K562 (cell line): ENCODE measurements around the gene GCNT2. TPM values are rescaled to one million over a fixed set of nuclear protein-coding genes. Genes with fewer than 3 reads are reported as not detected.

Experiments used
- ATF1 ChIP-seq, 2 experiments: fragments of 450-650 bp in 1 of 2; IDR thresholded peaks; 2 replicates each; pipeline ENCODE4 v1.6.1; 2016; ENCODE audit warnings: missing compliant biosample characterization in 1 of 2, missing genetic modification characterization in 1 of 2
- ETV5 ChIP-seq: sonication (generic); formaldehyde crosslinking; IDR thresholded peaks from 2 replicates; pipeline ENCODE4 v1.4.0; 2020; ENCODE audit warnings: low read depth, mild to moderate bottlenecking, missing genetic modification reagents
- JUND ChIP-seq, 2 experiments: IDR thresholded peaks; 2 replicates in 1 of 2; 3 replicates in 1 of 2; pipeline ENCODE4 v1.6.1; 2011; ENCODE audit warnings: borderline replicate concordance in 2 of 2, low read depth in 2 of 2, low read length in 2 of 2, improper control_type of control experiment in 1 of 2, missing biosample characterization in 1 of 2, missing genetic modification characterization in 1 of 2, missing genetic modification reagents in 1 of 2
- KLF16 ChIP-seq: IDR thresholded peaks from 2 replicates; pipeline ENCODE4 v1.6.1; 2016; ENCODE audit warnings: antibody characterized with exemption
- NR2C1 ChIP-seq, 2 experiments: fragments of 450-650 bp; IDR thresholded peaks; 2 replicates each; pipeline ENCODE4 v1.6.1; 2017; ENCODE audit warnings: mild to moderate bottlenecking in 2 of 2, antibody characterized with exemption in 1 of 2, inconsistent platforms in 1 of 2, missing compliant biosample characterization in 1 of 2, missing genetic modification characterization in 1 of 2
- RB1 ChIP-seq: fragments of 450-650 bp; IDR thresholded peaks from 2 replicates; pipeline ENCODE4 v1.6.1; 2017; ENCODE audit warnings: low read depth, mild to moderate bottlenecking
- TRIM24 ChIP-seq, 2 experiments: fragments of 450-650 bp; IDR thresholded peaks; 2 replicates each; pipeline ENCODE4 v1.6.1; 2016
- ZFP36 ChIP-seq: fragments of 150-350 bp; IDR thresholded peaks from 2 replicates; pipeline ENCODE4 v1.6.1; 2018; ENCODE audit warnings: low read length, low read depth; ENCODE audit not compliant: partially characterized antibody
- ZNF354B ChIP-seq: fragments of 250-450 bp; sonication (Bioruptor Pico); IDR thresholded peaks from 2 replicates; pipeline ENCODE4 v1.4.0; 2020
- polyA plus RNA-seq, 8 experiments: library from polyadenylated mRNA; depleted of rRNA in 4 of 8; stranded (reverse) in 5 of 8; unstranded in 3 of 8; fragments of >200 nt; fragmentation: Nextera tagmentation in 2 of 8; fragmentation: Illumina TruSeq in 1 of 8; extraction: Ambion mirVana in 2 of 8; extraction: Trizol in 1 of 8; gene quantifications; 2 replicates each; pipeline versions ENCODE4 v1.2.1 to v1.2.3, GENCODE V29; 2011 to 2014; ENCODE audit warnings: inconsistent platforms in 1 of 8, missing spikeins in 1 of 8
- total RNA-seq, 7 experiments: library from RNA; depleted of rRNA in 6 of 7; stranded (reverse); fragments of >200 nt in 6 of 7; fragmentation: Illumina TruSeq in 2 of 7; extraction: Trizol in 2 of 7; gene quantifications; 2 replicates each; pipeline versions ENCODE4 v1.2.1 to v1.2.3, GENCODE V29; 2011 to 2021; ENCODE audit warnings: low replicate concordance in 1 of 7
- TF ChIP-seq, protein P1 (sequence below): fragments of 450-650 bp; IDR thresholded peaks from 2 replicates; pipeline ENCODE4 v1.6.1; 2018; ENCODE audit warnings: mild to moderate bottlenecking, low read depth; ENCODE audit not compliant: partially characterized antibody
- TF ChIP-seq, protein P2 (sequence below): fragments of 450-650 bp; IDR thresholded peaks from 2 replicates; pipeline ENCODE4 v1.7.1; 2018; ENCODE audit warnings: mild to moderate bottlenecking, low read depth; ENCODE audit not compliant: partially characterized antibody
- TF ChIP-seq, protein P3 (sequence below): fragments of 250-450 bp; sonication (Bioruptor Pico); IDR thresholded peaks from 2 replicates; pipeline ENCODE4 v1.5.0; 2021
- TF ChIP-seq, protein P4 (sequence below): fragments of 250-450 bp; sonication (Bioruptor Pico); IDR thresholded peaks from 2 replicates; pipeline ENCODE4 v1.8.0; 2022; ENCODE audit warnings: inconsistent platforms
- TF ChIP-seq, protein P5 (sequence below): fragments of 250-450 bp; sonication (Bioruptor Pico); IDR thresholded peaks from 2 replicates; pipeline ENCODE4 v1.5.0; 2021; ENCODE audit warnings: mild to moderate bottlenecking, moderate library complexity

The GCNT2 gene
- total and polyA plus RNA-seq, 9 of the 15 experiments (the other 6 are each of a cell fraction or from before 2014, with no cell fraction given): 0.78 to 2.6 (median 1.6) TPM

DNA sequence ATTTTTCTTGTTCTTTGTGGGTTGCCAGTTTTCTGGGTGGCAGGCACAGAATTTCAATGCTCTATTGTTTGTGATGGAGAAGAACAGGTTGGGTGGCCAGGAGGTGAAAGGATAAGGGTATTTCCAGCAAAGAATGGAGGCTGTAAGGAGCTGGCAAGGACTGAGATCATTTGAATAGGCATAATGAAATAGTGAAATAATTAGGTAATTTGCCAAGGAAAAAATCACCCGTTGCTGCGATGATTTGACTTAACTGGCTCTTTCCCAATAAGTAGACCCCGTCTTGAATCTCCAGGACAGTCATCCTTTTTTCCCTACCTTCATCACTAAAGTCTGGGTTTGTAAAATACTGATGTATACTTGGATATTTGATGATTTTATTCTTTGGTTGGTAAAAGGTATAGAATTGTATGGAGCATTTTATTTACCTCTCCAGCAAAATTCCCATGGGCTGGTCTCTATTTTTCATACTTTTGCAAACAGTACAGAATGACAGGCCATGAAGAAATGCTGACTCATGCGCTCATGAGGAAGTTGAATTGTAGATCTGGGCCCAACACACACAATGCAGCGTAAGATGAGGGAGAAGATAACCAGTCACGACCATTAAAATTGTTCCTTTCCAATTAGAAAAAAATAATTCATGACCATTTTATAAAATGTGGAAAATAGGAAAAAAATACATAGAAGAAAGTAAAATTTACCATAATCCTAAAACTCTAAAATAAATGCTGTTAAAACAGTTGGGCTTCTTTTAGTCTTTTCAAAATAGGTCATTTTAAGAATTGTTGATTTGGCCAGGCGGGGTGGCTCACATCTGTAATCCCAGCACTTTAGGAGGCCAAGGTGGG, 2.4 kb upstream of the GCNT2 start (continued):
- TF ChIP-seq, protein P1, sequence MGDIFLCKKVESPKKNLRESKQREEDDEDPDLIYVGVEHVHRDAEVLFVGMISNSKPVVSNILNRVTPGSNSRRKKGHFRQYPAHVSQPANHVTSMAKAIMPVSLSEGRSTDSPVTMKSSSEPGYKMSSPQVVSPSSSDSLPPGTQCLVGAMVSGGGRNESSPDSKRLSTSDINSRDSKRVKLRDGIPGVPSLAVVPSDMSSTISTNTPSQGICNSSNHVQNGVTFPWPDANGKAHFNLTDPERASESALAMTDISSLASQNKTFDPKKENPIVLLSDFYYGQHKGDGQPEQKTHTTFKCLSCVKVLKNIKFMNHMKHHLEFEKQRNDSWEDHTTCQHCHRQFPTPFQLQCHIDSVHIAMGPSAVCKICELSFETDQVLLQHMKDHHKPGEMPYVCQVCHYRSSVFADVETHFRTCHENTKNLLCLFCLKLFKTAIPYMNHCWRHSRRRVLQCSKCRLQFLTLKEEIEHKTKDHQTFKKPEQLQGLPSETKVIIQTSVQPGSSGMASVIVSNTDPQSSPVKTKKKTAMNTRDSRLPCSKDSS: no peak
- TF ChIP-seq, protein P2, sequence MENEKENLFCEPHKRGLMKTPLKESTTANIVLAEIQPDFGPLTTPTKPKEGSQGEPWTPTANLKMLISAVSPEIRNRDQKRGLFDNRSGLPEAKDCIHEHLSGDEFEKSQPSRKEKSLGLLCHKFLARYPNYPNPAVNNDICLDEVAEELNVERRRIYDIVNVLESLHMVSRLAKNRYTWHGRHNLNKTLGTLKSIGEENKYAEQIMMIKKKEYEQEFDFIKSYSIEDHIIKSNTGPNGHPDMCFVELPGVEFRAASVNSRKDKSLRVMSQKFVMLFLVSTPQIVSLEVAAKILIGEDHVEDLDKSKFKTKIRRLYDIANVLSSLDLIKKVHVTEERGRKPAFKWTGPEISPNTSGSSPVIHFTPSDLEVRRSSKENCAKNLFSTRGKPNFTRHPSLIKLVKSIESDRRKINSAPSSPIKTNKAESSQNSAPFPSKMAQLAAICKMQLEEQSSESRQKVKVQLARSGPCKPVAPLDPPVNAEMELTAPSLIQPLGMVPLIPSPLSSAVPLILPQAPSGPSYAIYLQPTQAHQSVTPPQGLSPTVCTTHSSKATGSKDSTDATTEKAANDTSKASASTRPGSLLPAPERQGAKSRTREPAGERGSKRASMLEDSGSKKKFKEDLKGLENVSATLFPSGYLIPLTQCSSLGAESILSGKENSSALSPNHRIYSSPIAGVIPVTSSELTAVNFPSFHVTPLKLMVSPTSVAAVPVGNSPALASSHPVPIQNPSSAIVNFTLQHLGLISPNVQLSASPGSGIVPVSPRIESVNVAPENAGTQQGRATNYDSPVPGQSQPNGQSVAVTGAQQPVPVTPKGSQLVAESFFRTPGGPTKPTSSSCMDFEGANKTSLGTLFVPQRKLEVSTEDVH: peak; percentile 28
- TF ChIP-seq JUND (IDR thresholded peaks at IDR 0.05; ENCODE audit: borderline replicate concordance, low read depth, low read length) (peak; percentile 88), JUND (tag; IDR thresholded peaks at IDR 0.05; ENCODE audit: borderline replicate concordance, low read depth, low read length) (peak; percentile 90; the same call in 2 of the 3 replicates), TRIM24 (IDR thresholded peaks at IDR 0.05) (peak; percentile 70 to 84), ETV5 (no peak), RB1 (peak; percentile 25; the same call in 1 of the 2 replicates), NR2C1 (IDR thresholded peaks at IDR 0.05) (0 out of 2 replicates have a peak, but pooled peaks have one; percentile 25), NR2C1 (tag; IDR thresholded peaks at IDR 0.05) (no peak; the same call in 1 of the 2 replicates), ATF1 (CRISPR knock-in tag; IDR thresholded peaks at IDR 0.05) (no peak), ATF1 (tag; IDR thresholded peaks at IDR 0.05) (peak; percentile 63; the same call in 1 of the 2 replicates), ZNF354B (CRISPR knock-in tag) (no peak), ZFP36 (no peak), KLF16 (peak; percentile 27; the same call in 1 of the 2 replicates)
- TF ChIP-seq, protein P3, sequence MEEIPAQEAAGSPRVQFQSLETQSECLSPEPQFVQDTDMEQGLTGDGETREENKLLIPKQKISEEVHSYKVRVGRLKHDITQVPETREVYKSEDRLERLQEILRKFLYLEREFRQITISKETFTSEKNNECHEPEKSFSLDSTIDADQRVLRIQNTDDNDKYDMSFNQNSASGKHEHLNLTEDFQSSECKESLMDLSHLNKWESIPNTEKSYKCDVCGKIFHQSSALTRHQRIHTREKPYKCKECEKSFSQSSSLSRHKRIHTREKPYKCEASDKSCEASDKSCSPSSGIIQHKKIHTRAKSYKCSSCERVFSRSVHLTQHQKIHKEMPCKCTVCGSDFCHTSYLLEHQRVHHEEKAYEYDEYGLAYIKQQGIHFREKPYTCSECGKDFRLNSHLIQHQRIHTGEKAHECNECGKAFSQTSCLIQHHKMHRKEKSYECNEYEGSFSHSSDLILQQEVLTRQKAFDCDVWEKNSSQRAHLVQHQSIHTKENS (CRISPR knock-in tag): no peak
- TF ChIP-seq, protein P4, sequence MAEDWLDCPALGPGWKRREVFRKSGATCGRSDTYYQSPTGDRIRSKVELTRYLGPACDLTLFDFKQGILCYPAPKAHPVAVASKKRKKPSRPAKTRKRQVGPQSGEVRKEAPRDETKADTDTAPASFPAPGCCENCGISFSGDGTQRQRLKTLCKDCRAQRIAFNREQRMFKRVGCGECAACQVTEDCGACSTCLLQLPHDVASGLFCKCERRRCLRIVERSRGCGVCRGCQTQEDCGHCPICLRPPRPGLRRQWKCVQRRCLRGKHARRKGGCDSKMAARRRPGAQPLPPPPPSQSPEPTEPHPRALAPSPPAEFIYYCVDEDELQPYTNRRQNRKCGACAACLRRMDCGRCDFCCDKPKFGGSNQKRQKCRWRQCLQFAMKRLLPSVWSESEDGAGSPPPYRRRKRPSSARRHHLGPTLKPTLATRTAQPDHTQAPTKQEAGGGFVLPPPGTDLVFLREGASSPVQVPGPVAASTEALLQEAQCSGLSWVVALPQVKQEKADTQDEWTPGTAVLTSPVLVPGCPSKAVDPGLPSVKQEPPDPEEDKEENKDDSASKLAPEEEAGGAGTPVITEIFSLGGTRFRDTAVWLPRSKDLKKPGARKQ (CRISPR knock-in tag): no peak
- TF ChIP-seq, protein P5, sequence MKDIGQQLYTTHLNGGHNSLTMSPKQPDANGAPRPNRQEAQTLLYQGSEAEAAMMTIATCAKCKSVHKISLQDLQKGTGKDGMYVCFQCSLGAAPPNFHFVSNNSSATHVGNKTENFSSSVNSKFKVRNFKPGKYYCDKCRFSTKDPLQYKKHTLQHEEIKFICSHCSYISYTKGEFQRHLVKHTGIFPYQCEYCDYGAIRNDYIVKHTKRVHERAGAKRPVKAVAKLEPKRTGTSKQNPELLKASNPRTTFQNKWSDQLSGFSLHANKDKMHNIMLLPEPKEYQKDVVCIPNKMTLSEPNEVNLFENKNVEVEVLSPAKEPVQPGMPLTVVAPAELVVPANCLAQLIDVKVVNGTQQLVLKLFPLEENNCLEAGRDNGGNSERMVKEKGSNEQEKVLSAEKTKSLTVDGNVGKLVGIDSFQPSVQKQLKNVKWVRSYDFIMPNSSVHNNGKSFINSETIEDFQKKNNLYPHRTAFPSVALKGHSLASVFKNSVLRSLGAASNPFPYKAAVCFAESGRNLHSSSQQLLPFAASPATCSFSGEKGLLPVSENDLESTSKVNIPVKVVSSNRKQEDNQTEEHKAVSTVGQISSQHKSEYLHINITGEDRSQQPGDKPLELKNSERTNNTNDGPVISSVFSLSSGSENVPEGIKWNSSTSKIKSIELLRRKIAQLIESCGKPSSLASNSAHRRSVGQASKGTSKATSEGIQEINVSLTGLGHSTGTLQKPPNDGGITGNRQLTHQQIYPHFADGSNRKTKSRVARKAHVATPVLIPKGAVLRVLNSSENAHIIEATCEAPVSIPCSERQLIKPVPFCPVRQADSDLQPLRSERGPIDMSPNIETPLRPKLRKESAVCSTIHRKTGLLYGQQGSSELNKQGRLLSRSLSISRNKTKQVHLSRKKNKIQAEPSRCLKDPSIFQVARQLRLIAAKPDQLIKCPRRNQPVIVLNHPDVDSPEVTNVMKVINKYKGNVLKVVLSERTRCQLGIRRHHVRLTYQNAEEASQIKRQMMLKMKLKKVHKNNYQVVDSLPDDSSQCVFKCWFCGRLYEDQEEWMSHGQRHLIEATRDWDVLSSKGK: no peak
